ENCODE results near the gene OR56B1. TPM values are rescaled to one million over a fixed set of nuclear protein-coding genes. Genes with fewer than 3 reads are reported as not detected.

The OR56B1 gene
- total RNA-seq, 1 donor from 2014 or later, result 0.17 TPM

GRCh38 chr11:5722622-5723021 is 13.6 kb upstream of the OR56B1 start:
- intact Hi-C loops (cut with micrococcal nuclease), result no loop called here

GRCh38 chr11:5726351-5726750 is 9.9 kb upstream of the OR56B1 start:
- intact Hi-C loops (cut with micrococcal nuclease), result no loop called here

GRCh38 chr11:5727691-5728090 is 8.6 kb upstream of the OR56B1 start:
- intact Hi-C loops (cut with micrococcal nuclease), result no loop called here

GRCh38 chr11:5737091-5737490 is 843 bp downstream of the OR56B1 start:
- intact Hi-C loops (cut with micrococcal nuclease), result no loop called here

- intact Hi-C loops (cut with micrococcal nuclease), result no loop called here
Measured at GRCh38 chr11:5737670-5738392, 1.6 kb downstream of the OR56B1 start.

- intact Hi-C loops (cut with micrococcal nuclease), result no loop called here
Measured at GRCh38 chr11:5738431-5738830, 2.2 kb downstream of the OR56B1 start.

GRCh38 chr11:5746614-5747013 is 10.4 kb downstream of the OR56B1 start:
- intact Hi-C loops (cut with micrococcal nuclease), result no loop called here

- intact Hi-C loops (cut with micrococcal nuclease), result no loop called here
Measured at GRCh38 chr11:5749836-5750235, 13.6 kb downstream of the OR56B1 start.

- intact Hi-C loops (cut with micrococcal nuclease), result no loop called here
Measured at GRCh38 chr11:5753943-5754342, 17.7 kb downstream of the OR56B1 start, which contains the start of gene OR52N4. Gene OR52N4, plus strand, starts transcription at chr11:5754243. Its CDS starts 498 bp downstream, at chr11:5754741.

- intact Hi-C loops (cut with micrococcal nuclease), result no loop called here
Measured at GRCh38 chr11:5767056-5767455, 30.8 kb downstream of the OR56B1 start.

GRCh38 chr11:5783255-5783654 is 47.0 kb downstream of the OR56B1 start, which contains the start of gene OR52N5:
Gene OR52N5, minus strand, starts transcription at chr11:5783355. Its CDS starts 4,721 bp downstream, at chr11:5778634.
- intact Hi-C loops (cut with micrococcal nuclease), result no loop called here

Other genes with a start within 250 kb of the OR56B1 start
- gene OR52D1, start 247.8 kb upstream of the OR56B1 start, total RNA-seq, result not detected in 2 replicates
- gene UBQLN3, start 226.5 kb upstream of the OR56B1 start, total RNA-seq, result 0.20 TPM in 1 of 2 replicates, not detected in the other
- 0.12 and 0.34 TPM in 2 replicates for gene UBQLNL, start 219.7 kb upstream of the OR56B1 start, total RNA-seq
- 0.20 TPM in 1 of 2 replicates, not detected in the other for gene OR52H1, start 187.9 kb upstream of the OR56B1 start, total RNA-seq
- not detected in 2 replicates for gene OR52B6, start 155.6 kb upstream of the OR56B1 start, total RNA-seq
- 0.07 and 0.10 TPM in 2 replicates for gene TRIM6, start 139.8 kb upstream of the OR56B1 start, total RNA-seq
- 9.7 and 9.8 TPM in 2 replicates for gene TRIM34, start 111.4 kb upstream of the OR56B1 start, total RNA-seq
- gene TRIM5, start 51.4 kb upstream of the OR56B1 start, total RNA-seq, result 22.1 and 24.0 TPM in 2 replicates
- 280 and 282 TPM in 2 replicates for gene TRIM22, start 46.7 kb upstream of the OR56B1 start, total RNA-seq
- 1.1 and 1.9 TPM in 2 replicates for gene OR52N4, start 17.8 kb downstream of the OR56B1 start, total RNA-seq
- gene OR52N5, start 46.9 kb downstream of the OR56B1 start, total RNA-seq, result not detected in 2 replicates
- gene OR52N1, start 54.8 kb downstream of the OR56B1 start, total RNA-seq, result not detected in 2 replicates
- gene OR52N2, start 72.5 kb downstream of the OR56B1 start, total RNA-seq, result not detected in 2 replicates
- not detected in 2 replicates for gene OR52E6, start 105.4 kb downstream of the OR56B1 start, total RNA-seq
- gene OR52E8, start 121.2 kb downstream of the OR56B1 start, total RNA-seq, result not detected in 2 replicates
- not detected in 2 replicates for gene OR52E4, start 144.2 kb downstream of the OR56B1 start, total RNA-seq
- gene OR52E5, start 156.8 kb downstream of the OR56B1 start, total RNA-seq, result not detected in 2 replicates
- not detected in 2 replicates for gene OR56A3, start 205.8 kb downstream of the OR56B1 start, total RNA-seq
- gene OR56A5, start 232.0 kb downstream of the OR56B1 start, total RNA-seq, result not detected in 2 replicates